Endothelial cell of umbilical vein (primary cell): ENCODE results near the gene CHGA. TPM values are rescaled to one million over a fixed set of nuclear protein-coding genes. Genes with fewer than 3 reads are reported as not detected.

Experiments
- BruUV-seq: library from RNA; stranded (reverse); fragments of 400-500 nt; replicated peaks from 2 replicates; lab custom pipeline; 2021; lab: Mats Ljungman, UMichigan
- CTCF ChIA-PET: fragments of 300-600, 350-600 bp; sonication (Branson Sonifier 250); formaldehyde crosslinking; loops from one replicate; lab custom pipeline; 2021; ENCODE audit warnings: antibody characterized with exemption, inconsistent platforms; lab: Charles Lee
- POLR2A ChIA-PET: fragments of 300-600, 350-600 bp; sonication (Branson Sonifier 250); formaldehyde crosslinking; loops from one replicate; lab custom pipeline; 2021; ENCODE audit warnings: antibody characterized with exemption, inconsistent platforms; lab: Charles Lee
- DNase-seq: peaks from one replicate; pipeline ENCODE4 v3.0.0-alpha.2; 2011; ENCODE audit warnings: low read depth, low spot score
- FAIRE-seq: peaks from 2 replicates; lab custom pipeline; 2011; peaks lifted over from hg19 to GRCh38; lab: Jason Lieb, UNC
- H2AFZ ChIP-seq: 2 replicates; pipeline ENCODE4 v1.6.0; 2012; ENCODE audit warnings: low read depth, low read length, control low read depth, inconsistent platforms
- H3K27ac ChIP-seq: 2 replicates; pipeline ENCODE4 v1.5.1; 2011; ENCODE audit warnings: low read depth, mild to moderate bottlenecking, control low read depth, low read length, moderate library complexity; ENCODE audit not compliant: insufficient read depth
- H3K27me3 ChIP-seq, 2 experiments: 2 replicates each; pipeline versions ENCODE4 v1.6.0 to v1.6.1; 2011; ENCODE audit warnings: low read length in 2 of 2, mixed read lengths in 1 of 2; ENCODE audit not compliant: control insufficient read depth in 2 of 2, insufficient read depth in 2 of 2
- H3K36me3 ChIP-seq, 2 experiments: 2 replicates in 1 of 2; 3 replicates in 1 of 2; pipeline ENCODE4 v1.5.1; 2011; ENCODE audit warnings: low read length in 2 of 2, mild to moderate bottlenecking in 1 of 2, moderate library complexity in 1 of 2; ENCODE audit not compliant: control insufficient read depth in 2 of 2, insufficient read depth in 2 of 2; ENCODE audit errors: extremely low read depth in 1 of 2
- H3K4me1 ChIP-seq: 3 replicates; pipeline ENCODE4 v1.5.1; 2011; ENCODE audit warnings: mild to moderate bottlenecking, low read length; ENCODE audit not compliant: control insufficient read depth, insufficient read depth; ENCODE audit errors: extremely low read depth
- H3K4me2 ChIP-seq: 2 replicates; pipeline ENCODE4 v1.6.1; 2011; ENCODE audit warnings: low read length, control low read depth, mixed read lengths; ENCODE audit not compliant: insufficient read depth
- H3K4me3 ChIP-seq, 3 experiments: fragments of 200-600 bp in 1 of 3; sonication (generic), shearing (Covaris generic) in 1 of 3; replicated peaks in 1 of 3; 2 replicates each; pipeline ENCODE4 v1.5.1; 2011 to 2016; ENCODE audit warnings: control low read depth in 3 of 3, low read length in 3 of 3, mild to moderate bottlenecking in 2 of 3, inconsistent platforms in 1 of 3, low read depth in 1 of 3, moderate library complexity in 1 of 3; ENCODE audit not compliant: insufficient read depth in 1 of 3
- H3K79me2 ChIP-seq: 2 replicates; pipeline ENCODE4 v1.6.0; 2012; ENCODE audit warnings: low read length, inconsistent platforms; ENCODE audit not compliant: control insufficient read depth, insufficient read depth
- H3K9ac ChIP-seq: replicated peaks from 2 replicates; pipeline ENCODE3; 2011; ENCODE audit warnings: low read length, control low read depth; ENCODE audit not compliant: insufficient read depth; ENCODE audit errors: extremely low read depth
- H3K9me1 ChIP-seq: replicated peaks from 3 replicates; pipeline ENCODE4 v1.6.0; 2011; ENCODE audit warnings: mild to moderate bottlenecking, low read length; ENCODE audit not compliant: control insufficient read depth, insufficient read depth; ENCODE audit errors: extremely low read depth
- H3K9me3 ChIP-seq: replicated peaks from 2 replicates; pipeline ENCODE4 v1.5.1; 2012; ENCODE audit warnings: low read length, inconsistent platforms; ENCODE audit not compliant: control insufficient read depth, insufficient read depth
- H4K20me1 ChIP-seq: replicated peaks from 2 replicates; pipeline ENCODE3; 2011; ENCODE audit warnings: mild to moderate bottlenecking, low read length; ENCODE audit not compliant: control insufficient read depth, insufficient read depth; ENCODE audit errors: extremely low read depth
- EZH2 ChIP-seq: IDR thresholded peaks from 2 replicates; pipeline ENCODE4 v1.6.1; 2012; ENCODE audit warnings: borderline replicate concordance, low read depth, mild to moderate bottlenecking, moderate library complexity, low read length, inconsistent platforms; ENCODE audit not compliant: severe bottlenecking
- FOS ChIP-seq: IDR thresholded peaks from 2 replicates; pipeline ENCODE4 v1.6.1; 2011; ENCODE audit warnings: mild to moderate bottlenecking, low read length, moderate library complexity, borderline replicate concordance; ENCODE audit not compliant: insufficient read depth
- GATA2 ChIP-seq: IDR thresholded peaks from 2 replicates; pipeline ENCODE4 v1.7.0; 2011; ENCODE audit warnings: low read depth, mild to moderate bottlenecking, moderate library complexity, mixed read lengths, low read length; ENCODE audit not compliant: insufficient read length, insufficient read depth
- JUN ChIP-seq: IDR thresholded peaks from 2 replicates; pipeline ENCODE4 v1.6.1; 2011; ENCODE audit warnings: borderline replicate concordance, low read depth; ENCODE audit not compliant: insufficient read length, insufficient read depth
- MAX ChIP-seq: IDR thresholded peaks from 2 replicates; pipeline ENCODE4 v1.6.1; 2011; ENCODE audit not compliant: insufficient read depth, insufficient read length
- MYC ChIP-seq: IDR thresholded peaks from one replicate; pipeline ENCODE4 v1.6.1; 2011; ENCODE audit warnings: mild to moderate bottlenecking, low read depth, low read length
- POLR2A ChIP-seq: IDR thresholded peaks from 2 replicates; pipeline ENCODE4 v1.6.1; 2012; ENCODE audit warnings: low read depth, mild to moderate bottlenecking, control low read depth, low read length
- POLR2AphosphoS5 ChIP-seq: IDR thresholded peaks from 2 replicates; pipeline ENCODE4 v1.6.1; 2012; ENCODE audit warnings: low read depth, mild to moderate bottlenecking, control low read depth, low read length, moderate library complexity; ENCODE audit not compliant: insufficient read depth
- dilution Hi-C: fragments of 300-500 bp; cut with MboI; formaldehyde crosslinking; loops from one replicate; pipeline ENCODE4 v1.15.0; 2019; ENCODE audit warnings: low sequenced_read_pairs; ENCODE audit not compliant: extremely low pct_ligation_motif_present
- intact Hi-C: fragments of 100-400 bp; cut with micrococcal nuclease; formaldehyde crosslinking; loops from one replicate; pipeline ENCODE4 v1.10.0; 2022
- polyA plus RNA-seq, 4 experiments: library from polyadenylated mRNA; depleted of rRNA in 3 of 4; stranded (reverse) in 3 of 4; unstranded in 1 of 4; fragments of >200 nt; gene quantifications; 2 replicates each; pipeline versions ENCODE4 v1.2.1 to v1.2.3, GENCODE V29; 2011 to 2012; ENCODE audit warnings: missing spikeins in 1 of 4
- total RNA-seq: library from RNA; stranded (reverse); gene quantifications from 2 replicates; pipeline ENCODE4 v1.2.3, GENCODE V29; 2021
- TF ChIP-seq, protein P1 (sequence below), 2 donors: IDR thresholded peaks; 1 replicate in 1 of 2; 2 replicates in 1 of 2; pipeline ENCODE4 v1.5.1; 2011; ENCODE audit warnings: low read length in 2 of 2, mild to moderate bottlenecking in 2 of 2, moderate library complexity in 2 of 2, control low read depth in 1 of 2, inconsistent platforms in 1 of 2, low read depth in 1 of 2; ENCODE audit not compliant: insufficient read depth in 1 of 2; ENCODE audit errors: extremely low read depth in 1 of 2

The CHGA gene
- total and polyA plus RNA-seq, 2 donors (not counting 3 experiments of a cell fraction or from before 2014, with no cell fraction given), result not detected

DNA sequence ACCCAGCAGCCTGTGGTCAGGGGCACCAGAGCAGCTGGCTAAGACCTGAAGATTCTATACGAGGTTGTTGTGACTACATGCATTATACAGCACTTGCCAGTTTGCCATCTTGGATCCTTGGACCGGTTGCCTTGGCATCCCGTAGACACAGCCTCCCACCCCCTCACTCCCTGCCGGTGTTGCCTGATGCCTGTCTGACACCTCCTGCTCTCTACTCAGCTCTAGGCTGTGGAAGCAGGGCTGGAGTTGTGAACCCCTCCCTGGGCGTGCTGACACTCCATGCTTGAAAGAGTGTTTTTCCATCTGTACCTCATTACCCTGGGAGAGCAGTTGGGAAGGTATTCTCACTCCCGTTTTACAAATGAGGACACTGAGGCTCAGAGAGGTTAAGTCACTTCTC, 2.5 kb downstream of the CHGA start:
- no TSS peak for BruUV-seq
- intact Hi-C loops, result no loop called here
- POLR2A ChIA-PET, result no interaction called here
- FAIRE-seq, result no peak
- Histone ChIP-seq H3K27ac (no peak overlapping the region), H3K9me3 (no peaks in the 10 kb centered on the region), H3K4me1 (no peaks in the 10 kb centered on the region), H3K9me1 (no peaks in the 10 kb centered on the region), H3K27me3 (peaks cover 5 to 6% of the 10 kb centered on the region in 2 experiments), H3K79me2 (no peaks in the 10 kb centered on the region), H2AFZ (no peak overlapping the region), H3K4me3 (no peak overlapping the region), H3K9ac (no peak overlapping the region), H4K20me1 (no peaks in the 10 kb centered on the region), H3K4me2 (no peak overlapping the region), H3K36me3 (no peaks in the 10 kb centered on the region)
- dilution Hi-C loops, result no loop called here
- no peak for DNase-seq
- CTCF ChIA-PET, result no interaction called here
- TF ChIP-seq FOS (no peak), POLR2A (no peak), GATA2 (no peak), MAX (no peak), POLR2AphosphoS5 (no peak), EZH2 (no peak), JUN (no peak), MYC (no peak)
- TF ChIP-seq, protein P1, sequence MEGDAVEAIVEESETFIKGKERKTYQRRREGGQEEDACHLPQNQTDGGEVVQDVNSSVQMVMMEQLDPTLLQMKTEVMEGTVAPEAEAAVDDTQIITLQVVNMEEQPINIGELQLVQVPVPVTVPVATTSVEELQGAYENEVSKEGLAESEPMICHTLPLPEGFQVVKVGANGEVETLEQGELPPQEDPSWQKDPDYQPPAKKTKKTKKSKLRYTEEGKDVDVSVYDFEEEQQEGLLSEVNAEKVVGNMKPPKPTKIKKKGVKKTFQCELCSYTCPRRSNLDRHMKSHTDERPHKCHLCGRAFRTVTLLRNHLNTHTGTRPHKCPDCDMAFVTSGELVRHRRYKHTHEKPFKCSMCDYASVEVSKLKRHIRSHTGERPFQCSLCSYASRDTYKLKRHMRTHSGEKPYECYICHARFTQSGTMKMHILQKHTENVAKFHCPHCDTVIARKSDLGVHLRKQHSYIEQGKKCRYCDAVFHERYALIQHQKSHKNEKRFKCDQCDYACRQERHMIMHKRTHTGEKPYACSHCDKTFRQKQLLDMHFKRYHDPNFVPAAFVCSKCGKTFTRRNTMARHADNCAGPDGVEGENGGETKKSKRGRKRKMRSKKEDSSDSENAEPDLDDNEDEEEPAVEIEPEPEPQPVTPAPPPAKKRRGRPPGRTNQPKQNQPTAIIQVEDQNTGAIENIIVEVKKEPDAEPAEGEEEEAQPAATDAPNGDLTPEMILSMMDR (IDR thresholded peaks at IDR 0.05; ENCODE audit: extremely low read depth in 1 of 2, insufficient read depth in 1 of 2, low read depth in 1 of 2, low read length in 2 of 2), result no peak
